Fibroblast of pulmonary artery (primary cell): ENCODE results near the gene FGD4.

Experiments
- DNase-seq: peaks from one replicate; pipeline ENCODE4 v3.0.0-alpha.2; 2010; ENCODE audit warnings: low read depth
- H3K4me3 ChIP-seq: replicated peaks from 2 replicates; pipeline ENCODE4 v1.5.1; 2011; ENCODE audit warnings: low read depth, mild to moderate bottlenecking, control low read depth, low read length, moderate library complexity
- CTCF ChIP-seq: IDR thresholded peaks from 2 replicates; pipeline ENCODE4 v1.5.1; 2011; ENCODE audit warnings: mild to moderate bottlenecking, control low read depth, low read length, inconsistent platforms; ENCODE audit errors: missing control alignments

Gene FGD4

GRCh38 chr12:32686340-32686739 lies 287.0 kb downstream of the FGD4 start:
- DNase-seq = no peak
- no peak for TF ChIP-seq CTCF
- H3K4me3 ChIP-seq = no peak overlapping the region

GRCh38 chr12:32688786-32689185 lies 289.4 kb downstream of the FGD4 start:
- DNase-seq = no peak
- no peak overlapping the region for H3K4me3 ChIP-seq
- no peak for TF ChIP-seq CTCF

GRCh38 chr12:32690927-32691326 lies 291.6 kb downstream of the FGD4 start:
- no peak for DNase-seq
- H3K4me3 ChIP-seq = no peak overlapping the region
- TF ChIP-seq CTCF = no peak

GRCh38 chr12:32692358-32692757 lies 293.0 kb downstream of the FGD4 start:
- no peak overlapping the region for H3K4me3 ChIP-seq
- DNase-seq = no peak
- TF ChIP-seq CTCF = no peak

GRCh38 chr12:32693036-32693435 lies 293.7 kb downstream of the FGD4 start:
- DNase-seq = no peak
- no peak for TF ChIP-seq CTCF
- H3K4me3 ChIP-seq = no peak overlapping the region
